Measurements from ENCODE around the gene RNF130. TPM values are rescaled to one million over a fixed set of nuclear protein-coding genes. Genes with fewer than 3 reads are reported as not detected.
A peak's percentile ranks its signal among the peaks of the same experiment; 100 is the strongest.

Gene RNF130
- total RNA-seq, 1 donor from 2014 or later, result 102 TPM

GRCh38 chr5:180060192-180060591 is 11.4 kb downstream of the RNF130 start:
- DNase-seq (ENCODE audit: low spot score) (no peak), ATAC-seq (no peak)

- no peak for DNase-seq (ENCODE audit: low spot score)
Observed at GRCh38 chr5:180059326-180059725, 12.2 kb downstream of the RNF130 start.

GRCh38 chr5:180056153-180056552 is 15.4 kb downstream of the RNF130 start:
- no peak for ATAC-seq
- DNase-seq (ENCODE audit: low spot score), result no peak

More at GRCh38 chr5:180059326-180059725, 12.2 kb downstream of the RNF130 start:
- ATAC-seq, result no peak

- ATAC-seq, result no peak
- DNase-seq (ENCODE audit: low spot score), result no peak
Observed at GRCh38 chr5:180054226-180054625, 17.3 kb downstream of the RNF130 start.

GRCh38 chr5:180053061-180053602 is 18.4 kb downstream of the RNF130 start:
- no peak for ATAC-seq
- no peak for DNase-seq (ENCODE audit: low spot score)

GRCh38 chr5:180052211-180052818 is 19.2 kb downstream of the RNF130 start:
- DNase-seq (ENCODE audit: low spot score) (no peak), ATAC-seq (no peak)

- ATAC-seq (peak; percentile 89), DNase-seq (ENCODE audit: low spot score) (peak; percentile 73)
Observed at GRCh38 chr5:180050121-180050940, 21.2 kb downstream of the RNF130 start.

GRCh38 chr5:180049185-180049548 is 22.4 kb downstream of the RNF130 start:
- ATAC-seq, result no peak
- DNase-seq (ENCODE audit: low spot score), result no peak

GRCh38 chr5:180047667-180048066 is 23.9 kb downstream of the RNF130 start:
- peak; percentile 75 for ATAC-seq
- peak; percentile 79 for DNase-seq (ENCODE audit: low spot score)

- DNase-seq (ENCODE audit: low spot score), result no peak
- no peak for ATAC-seq
Observed at GRCh38 chr5:180046656-180047055, 24.9 kb downstream of the RNF130 start.

GRCh38 chr5:180045889-180046499 is 25.6 kb downstream of the RNF130 start:
- no peak for DNase-seq (ENCODE audit: low spot score)
- no peak for ATAC-seq

GRCh38 chr5:180043377-180043776 is 28.2 kb downstream of the RNF130 start:
- ATAC-seq, result no peak
- DNase-seq (ENCODE audit: low spot score), result no peak

GRCh38 chr5:180041301-180042274 is 30.0 kb downstream of the RNF130 start:
- no peak for DNase-seq (ENCODE audit: low spot score)
- ATAC-seq, result peak; percentile 36

GRCh38 chr5:180040287-180041214 is 31.0 kb downstream of the RNF130 start:
- DNase-seq (ENCODE audit: low spot score) (no peak), ATAC-seq (peak; percentile 49)

GRCh38 chr5:180035206-180035931 is 36.2 kb downstream of the RNF130 start:
- no peak for ATAC-seq
- no peak for DNase-seq (ENCODE audit: low spot score)

GRCh38 chr5:180034564-180034963 is 37.0 kb downstream of the RNF130 start:
- ATAC-seq, result no peak
- DNase-seq (ENCODE audit: low spot score), result no peak

GRCh38 chr5:180027459-180028089 is 44.0 kb downstream of the RNF130 start:
- DNase-seq (ENCODE audit: low spot score), result no peak
- ATAC-seq, result peak; percentile 36

GRCh38 chr5:180026734-180027458 is 44.7 kb downstream of the RNF130 start:
- no peak for DNase-seq (ENCODE audit: low spot score)
- peak; percentile 44 for ATAC-seq
